ENCODE measurements around the gene TP53. TPM values are rescaled to one million over a fixed set of nuclear protein-coding genes. Genes with fewer than 3 reads are reported as not detected.
A peak's percentile ranks its signal among the peaks of the same experiment; 100 is the strongest.

TP53 gene
- total and polyA plus RNA-seq, 9 of the 15 experiments (the other 6 are each of a cell fraction or from before 2014, with no cell fraction given) = 2.8 to 14.0 (median 7.1) TPM

- TF ChIP-seq PPARD (CRISPR knock-in tag; IDR thresholded peaks at IDR 0.05) (no peak), ZNF444 (CRISPR knock-in tag; IDR thresholded peaks at IDR 0.05) (no peak), RHOXF2B (CRISPR knock-in tag; conservative IDR thresholded peaks at IDR 0.05) (no peak), EGR1 (conservative IDR thresholded peaks at IDR 0.05) (peak; percentile 64), CSDE1 (IDR thresholded peaks at IDR 0.05) (0 out of 4 replicates have a peak, but pooled peaks of 1 of the 2 experiments have one; percentile 23), KLF1 (tag; IDR thresholded peaks at IDR 0.05) (no peak), ZBTB7A (IDR thresholded peaks at IDR 0.05; ENCODE audit: borderline replicate concordance, control insufficient read depth, low read depth, low read length) (peak; percentile 35; the same call in 1 of the 2 replicates), ZZZ3 (IDR thresholded peaks at IDR 0.05) (no peak), FOXK1 (CRISPR knock-in tag; IDR thresholded peaks at IDR 0.05; ENCODE audit: borderline replicate concordance) (no peak)
These were observed 16.5 kb upstream of the TP53 start (continued) for GRCh38 chr17:7703584-7704479.

- CTCF ChIA-PET (ENCODE audit: low intra/inter-chr PET ratio) = no interaction called here
- 84% methylated on average over 9 of the region's 13 CpGs for WGBS (ENCODE audit: insufficient coverage, low coverage, missing lambda C conversion rate)
- no TSS peak for BruUV-seq (replicated peaks)
- no peak for TF ChIP-seq MCM5 (IDR thresholded peaks at IDR 0.05; ENCODE audit: low read depth)
- no peak for TF ChIP-seq SNIP1 (IDR thresholded peaks at IDR 0.05; ENCODE audit: low read depth)
- no peak for TF ChIP-seq TCF15 (CRISPR knock-in tag; IDR thresholded peaks at IDR 0.05)
These were observed 15.5 kb upstream of the TP53 start for GRCh38 chr17:7702776-7703175.

More at GRCh38 chr17:7702776-7703175, 15.5 kb upstream of the TP53 start:
- DNase-seq (ENCODE audit: extremely low read depth in 1 of 4, low spot score in 3 of 4) (no peak), ATAC-seq (no peak), FAIRE-seq (no peak)
- no peaks in the 10 kb centered on the region for H3K9me1 ChIP-seq (ENCODE audit: control insufficient read depth, insufficient read depth, low read length)
- 0 out of 3 replicates have a peak, but pooled peaks cover 3% of the 10 kb centered on the region for H3K36me3 ChIP-seq (ENCODE audit: control insufficient read depth, insufficient read depth, low read length)
- H3K79me2 ChIP-seq (ENCODE audit: control insufficient read depth, insufficient read depth, low read length) = no peaks in the 10 kb centered on the region
- H3K9ac ChIP-seq (ENCODE audit: insufficient read depth in 1 of 2, low read depth in 2 of 2, low read length in 2 of 2) = no peak overlapping the region; a peak in 1 of 4 replicates
- H3K27ac ChIP-seq (ENCODE audit: extremely low read depth, low read depth, low read length) = no peak overlapping the region
- POLR2A ChIA-PET = interaction anchor here (0.5 to 7.6 kb wide), 4 partner anchors 9 to 624 kb away, joined by 3 to 67 read pairs (median 10); partner anchors contain the start of genes TP53 and WRAP53
- H3K4me2 ChIP-seq (ENCODE audit: insufficient read depth, low read length) = no peak overlapping the region
- no peak overlapping the region for H2AFZ ChIP-seq (ENCODE audit: low read depth, low read length)
- peaks cover 7 to 23% of the 10 kb centered on the region in 2 experiments; a peak in 4 of 5 replicates for H3K27me3 ChIP-seq (ENCODE audit: control insufficient read depth in 2 of 2, insufficient read depth in 2 of 2, low read length in 2 of 2)
- H3K9me3 ChIP-seq (replicated peaks; ENCODE audit: control insufficient read depth, insufficient read depth, low read depth, low read length) = no peaks in the 10 kb centered on the region
- peaks cover 5 to 23% of the 10 kb centered on the region in 2 experiments; a peak in 3 of 5 replicates for H3K4me1 ChIP-seq (replicated peaks in 1 of 2; ENCODE audit: control insufficient read depth in 2 of 2, insufficient read depth in 2 of 2, low read length in 2 of 2)
- no peaks in the 10 kb centered on the region for H4K20me1 ChIP-seq (replicated peaks; ENCODE audit: control insufficient read depth, insufficient read depth, low read length)
- intact Hi-C loops (cut with micrococcal nuclease) = no loop called here
- in situ Hi-C loops (cut with MboI) = no loop called here
- H3K4me3 ChIP-seq = no peak overlapping the region
